HCT116 (cell line): ENCODE results near the gene QRSL1. TPM values are rescaled to one million over a fixed set of nuclear protein-coding genes. Genes with fewer than 3 reads are reported as not detected.

ENCODE experiments used
- ATAC-seq: fragments of 200-7000 bp; cut with Tn5 transposase; 2 replicates; pipeline ENCODE4 v1.9.1; 2020; ENCODE audit warnings: mild to moderate bottlenecking, moderate library complexity
- BruUV-seq: library from RNA; stranded (reverse); fragments of 400-500 nt; replicated peaks from 2 replicates; lab custom pipeline; 2021; lab: Mats Ljungman, UMichigan
- CTCF ChIA-PET: fragments of 300-600 bp; sonication (Branson Sonifier 250); formaldehyde crosslinking; loops from one replicate; lab custom pipeline; 2021; ENCODE audit warnings: antibody characterized with exemption; lab: Charles Lee
- POLR2A ChIA-PET: fragments of 300-600, 350-600 bp; sonication (Branson Sonifier 250); formaldehyde crosslinking; loops from one replicate; lab custom pipeline; 2021; ENCODE audit warnings: antibody characterized with exemption; lab: Charles Lee
- RAD21 ChIA-PET, 2 experiments: fragments of 300-600 bp; sonication (Branson Sonifier 250); formaldehyde crosslinking; loops; one replicate each; lab custom pipeline; 2023; ENCODE audit warnings: low total read pairs in 2 of 2; ENCODE audit not compliant: uncharacterized antibody in 2 of 2, unreplicated experiment in 2 of 2, low non-redundant PET in 1 of 2; lab: Charles Lee
- DNase-seq: peaks from one replicate; pipeline ENCODE4 v3.0.0-alpha.2; 2010; ENCODE audit warnings: low read depth, low spot score
- H2AFZ ChIP-seq: fragments of 200-600 bp; shearing (Covaris generic), sonication (generic); 2 replicates; pipeline ENCODE4 v1.6.1; 2017; ENCODE audit warnings: low read depth, mixed run types, mixed read lengths, antibody characterized with exemption, low read length; ENCODE audit not compliant: poor library complexity, severe bottlenecking
- H3K27ac ChIP-seq: 2 replicates; pipeline ENCODE4 v1.5.1; 2012; ENCODE audit warnings: low read depth, low read length
- H3K27me3 ChIP-seq: fragments of 200-600 bp; sonication (generic); 2 replicates; pipeline ENCODE4 v1.6.1; 2016; ENCODE audit warnings: mixed run types, low read length, mixed read lengths; ENCODE audit not compliant: insufficient read depth
- H3K36me3 ChIP-seq, 2 experiments: fragments of 200-500 bp in 1 of 2; fragments of 200-600 bp in 1 of 2; sonication (Bioruptor generic) in 1 of 2; sonication (generic) in 1 of 2; 2 replicates each; pipeline versions ENCODE4 v1.5.1 to v1.6.1; 2014 to 2016; ENCODE audit warnings: low read length in 2 of 2, inconsistent platforms in 1 of 2, mixed read lengths in 1 of 2, mixed run types in 1 of 2; ENCODE audit not compliant: insufficient read depth in 2 of 2, control insufficient read depth in 1 of 2
- H3K4me1 ChIP-seq, 2 experiments: fragments of 200-600 bp in 1 of 2; sonication (generic) in 1 of 2; 2 replicates each; pipeline versions ENCODE4 v1.5.1 to v1.6.1; 2012 to 2017; ENCODE audit warnings: low read length in 2 of 2, inconsistent platforms in 1 of 2, mild to moderate bottlenecking in 1 of 2, mixed read lengths in 1 of 2, mixed run types in 1 of 2, moderate library complexity in 1 of 2; ENCODE audit not compliant: insufficient read depth in 2 of 2, control insufficient read depth in 1 of 2
- H3K4me2 ChIP-seq: fragments of 200-600 bp; sonication (generic); 2 replicates; pipeline ENCODE4 v1.6.1; 2017; ENCODE audit warnings: mixed run types, low read length, mixed read lengths
- H3K4me3 ChIP-seq, 2 experiments: fragments of 200-600 bp in 1 of 2; sonication (generic) in 1 of 2; replicated peaks in 1 of 2; 2 replicates each; pipeline ENCODE4 v1.5.1; 2011 to 2016; ENCODE audit warnings: low read length in 2 of 2, control low read depth in 1 of 2, low read depth in 1 of 2, mild to moderate bottlenecking in 1 of 2, mixed read lengths in 1 of 2, mixed run types in 1 of 2
- H3K79me2 ChIP-seq: fragments of 200-600 bp; sonication (generic); 2 replicates; pipeline ENCODE4 v1.6.1; 2017; ENCODE audit warnings: mild to moderate bottlenecking, mixed run types, low read length, moderate library complexity, mixed read lengths; ENCODE audit not compliant: insufficient read depth
- H3K9ac ChIP-seq: fragments of 200-600 bp; sonication (generic); 2 replicates; pipeline ENCODE4 v1.6.1; 2016; ENCODE audit warnings: low read length, mixed read lengths
- H3K9me2 ChIP-seq: fragments of 200-600 bp; sonication (generic), shearing (Covaris generic); 2 replicates; pipeline ENCODE4 v1.6.1; 2017; ENCODE audit warnings: mixed run types, mild to moderate bottlenecking, moderate library complexity; ENCODE audit not compliant: insufficient read depth
- H3K9me3 ChIP-seq, 2 experiments: fragments of 200-500 bp in 1 of 2; fragments of 200-600 bp in 1 of 2; sonication (Bioruptor generic) in 1 of 2; sonication (generic) in 1 of 2; 2 replicates each; pipeline ENCODE4 v1.6.1; 2014 to 2017; ENCODE audit warnings: low read length in 2 of 2, mixed read lengths in 2 of 2, inconsistent platforms in 1 of 2, low read depth in 1 of 2, mild to moderate bottlenecking in 1 of 2, mixed run types in 1 of 2, moderate library complexity in 1 of 2; ENCODE audit not compliant: control insufficient read depth in 1 of 2, insufficient read depth in 1 of 2
- H4K20me1 ChIP-seq: fragments of 200-600 bp; sonication (generic), shearing (Covaris generic); 2 replicates; pipeline ENCODE4 v1.6.1; 2017; ENCODE audit warnings: mixed run types, mild to moderate bottlenecking, moderate library complexity; ENCODE audit not compliant: insufficient read depth
- CBX3 ChIP-seq: IDR thresholded peaks from 2 replicates; pipeline ENCODE4 v1.6.1; 2012; ENCODE audit warnings: low read depth
- CEBPB ChIP-seq: IDR thresholded peaks from 2 replicates; pipeline ENCODE4 v1.6.1; 2012; ENCODE audit warnings: low read depth
- EGR1 ChIP-seq: IDR thresholded peaks from 2 replicates; pipeline ENCODE4 v1.6.1; 2012; ENCODE audit warnings: low read depth
- FOSL1 ChIP-seq: IDR thresholded peaks from 2 replicates; pipeline ENCODE4 v1.6.1; 2012; ENCODE audit warnings: low read depth
- JUND ChIP-seq: IDR thresholded peaks from 2 replicates; pipeline ENCODE4 v1.6.1; 2012
- MAX ChIP-seq: IDR thresholded peaks from 2 replicates; pipeline ENCODE4 v1.6.1; 2012
- RAD21 ChIP-seq: IDR thresholded peaks from 2 replicates; pipeline ENCODE4 v1.6.1; 2012; ENCODE audit warnings: low read depth, mild to moderate bottlenecking
- REST ChIP-seq: IDR thresholded peaks from 2 replicates; pipeline ENCODE4 v1.6.1; 2012; ENCODE audit warnings: low read depth
- SIN3A ChIP-seq: IDR thresholded peaks from 2 replicates; pipeline ENCODE4 v1.6.1; 2012; ENCODE audit warnings: low read depth
- SRF ChIP-seq: IDR thresholded peaks from 2 replicates; pipeline ENCODE4 v1.6.1; 2012; ENCODE audit warnings: low read depth
- YY1 ChIP-seq: IDR thresholded peaks from 2 replicates; pipeline ENCODE4 v1.6.1; 2011; ENCODE audit warnings: low read length, low read depth, moderate library complexity, mild to moderate bottlenecking; ENCODE audit not compliant: insufficient replicate concordance; ENCODE audit errors: extremely low read depth
- ZBTB33 ChIP-seq: IDR thresholded peaks from 2 replicates; pipeline ENCODE4 v1.6.1; 2011; ENCODE audit warnings: mild to moderate bottlenecking, low read length, moderate library complexity; ENCODE audit not compliant: insufficient replicate concordance; ENCODE audit errors: extremely low read depth
- ZFX ChIP-seq: fragments of 450-650 bp; IDR thresholded peaks from 2 replicates; pipeline ENCODE4 v1.6.1; 2017
- ZNF274 ChIP-seq: fragments of 200-500 bp; sonication (Bioruptor generic); IDR thresholded peaks from 2 replicates; pipeline ENCODE4 v1.6.1; 2014; ENCODE audit warnings: mild to moderate bottlenecking, low read depth, low read length, inconsistent platforms
- intact Hi-C: fragments of 100-400 bp; cut with micrococcal nuclease; formaldehyde crosslinking; loops from 2 replicates; pipeline ENCODE4 v1.10.0; 2022
- total RNA-seq: library from RNA; stranded (reverse); gene quantifications from one replicate; pipeline ENCODE4 v1.2.1, GENCODE V29; 2021; ENCODE audit not compliant: unreplicated experiment

QRSL1 gene
- total RNA-seq, 1 experiment from 2014 or later = 16.0 TPM

GRCh38 chr6:106693418-106693817 is 64.0 kb downstream of the QRSL1 start:
- no peaks in the 10 kb centered on the region for H3K9me2 ChIP-seq
- no peak overlapping the region for H3K4me3 ChIP-seq
- POLR2A ChIA-PET = no interaction called here
- ATAC-seq = no peak
- TF ChIP-seq ZNF274 (no peak), ZFX (no peak), CEBPB (no peak), REST (no peak), ZBTB33 (no peak), SRF (no peak), FOSL1 (no peak), RAD21 (no peak), JUND (no peak), EGR1 (no peak), CBX3 (no peak), SIN3A (no peak), MAX (no peak), YY1 (no peak)
- TF ChIP-seq, all 23 proteins: peak for 0
- H4K20me1 ChIP-seq = no peaks in the 10 kb centered on the region
- H3K9ac ChIP-seq = no peak overlapping the region
- ChIA-PET CTCF (interaction anchor here (2.7 kb wide), 1 partner anchor 286 kb away, joined by 6 read pairs; no protein-coding TSS in a partner anchor), RAD21 (no interaction called here)
- no peaks in the 10 kb centered on the region for H3K36me3 ChIP-seq
- DNase-seq = no peak
- H3K4me2 ChIP-seq = no peak overlapping the region
- H3K9me3 ChIP-seq = no peaks in the 10 kb centered on the region
- 0 out of 4 replicates have a peak, but pooled peaks cover 0 to 4% of the 10 kb centered on the region in 2 experiments for H3K4me1 ChIP-seq
- no TSS peak for BruUV-seq
- intact Hi-C loops = no loop called here
- no peaks in the 10 kb centered on the region for H3K27me3 ChIP-seq
- no peak overlapping the region for H2AFZ ChIP-seq
- H3K79me2 ChIP-seq = no peaks in the 10 kb centered on the region
- no peak overlapping the region for H3K27ac ChIP-seq
